ENCODE data around the gene BICD1.

The BICD1 gene

DNA sequence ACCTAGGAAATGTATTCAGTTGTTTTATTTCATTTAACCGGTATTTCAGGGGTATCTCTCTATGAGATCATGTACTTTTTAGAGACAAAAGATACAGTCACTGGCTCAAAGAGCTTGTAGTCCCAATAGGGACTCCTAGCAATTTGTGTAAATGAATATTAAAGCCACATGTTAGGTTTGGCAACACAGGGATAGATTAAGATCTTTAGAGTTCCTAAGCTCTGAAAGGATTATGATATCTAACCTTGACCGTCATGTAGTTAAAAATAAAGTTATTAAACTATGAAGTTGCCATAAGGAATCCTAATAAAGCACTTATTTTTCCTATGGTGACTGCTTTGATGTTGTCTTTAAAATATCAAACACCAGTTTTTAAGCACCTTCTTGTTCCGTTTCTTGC, 192.3 kb downstream of the BICD1 start:
- Histone ChIP-seq H3K27ac (replicated peaks) (no peak overlapping the region), H3K4me3 (replicated peaks; ENCODE audit: insufficient read depth, low read length) (no peak overlapping the region), H3K27me3 (ENCODE audit: insufficient read depth, poor library complexity, severe bottlenecking) (no peaks in the 10 kb centered on the region)
- TF ChIP-seq GABPA (IDR thresholded peaks at IDR 0.05; ENCODE audit: low read depth) (no peak), POLR2AphosphoS5 (IDR thresholded peaks at IDR 0.05; ENCODE audit: low read depth) (no peak), CTCF (IDR thresholded peaks at IDR 0.05; ENCODE audit: insufficient read depth, low read length) (no peak)
- DNase-seq (ENCODE audit: low read depth in 1 of 2, low spot score in 1 of 2) = no peak

DNA sequence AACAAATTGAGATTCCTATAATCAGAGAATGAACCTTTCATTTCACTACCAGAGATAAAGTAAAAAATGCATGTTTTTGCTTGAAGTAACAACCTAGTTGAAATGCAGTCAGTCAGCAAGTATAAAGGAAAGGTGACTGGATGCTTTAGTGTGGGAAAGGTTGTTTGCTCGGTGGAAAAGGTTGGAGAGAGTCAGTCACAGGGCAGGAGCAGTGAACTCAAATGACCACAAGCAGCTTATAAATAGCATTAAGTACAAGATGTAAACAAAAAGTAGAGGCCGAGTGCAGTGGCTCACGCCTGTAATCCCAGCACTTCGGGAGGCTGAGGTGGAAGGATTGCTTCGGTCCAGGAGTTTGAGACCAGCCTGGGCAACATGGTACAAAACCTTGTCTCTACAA, 194.6 kb downstream of the BICD1 start:
- no peak for DNase-seq (ENCODE audit: low read depth in 1 of 2, low spot score in 1 of 2)
- Histone ChIP-seq H3K4me3 (replicated peaks; ENCODE audit: insufficient read depth, low read length) (no peak overlapping the region), H3K27ac (replicated peaks) (no peak overlapping the region), H3K27me3 (ENCODE audit: insufficient read depth, poor library complexity, severe bottlenecking) (no peaks in the 10 kb centered on the region)
- TF ChIP-seq, protein P1, sequence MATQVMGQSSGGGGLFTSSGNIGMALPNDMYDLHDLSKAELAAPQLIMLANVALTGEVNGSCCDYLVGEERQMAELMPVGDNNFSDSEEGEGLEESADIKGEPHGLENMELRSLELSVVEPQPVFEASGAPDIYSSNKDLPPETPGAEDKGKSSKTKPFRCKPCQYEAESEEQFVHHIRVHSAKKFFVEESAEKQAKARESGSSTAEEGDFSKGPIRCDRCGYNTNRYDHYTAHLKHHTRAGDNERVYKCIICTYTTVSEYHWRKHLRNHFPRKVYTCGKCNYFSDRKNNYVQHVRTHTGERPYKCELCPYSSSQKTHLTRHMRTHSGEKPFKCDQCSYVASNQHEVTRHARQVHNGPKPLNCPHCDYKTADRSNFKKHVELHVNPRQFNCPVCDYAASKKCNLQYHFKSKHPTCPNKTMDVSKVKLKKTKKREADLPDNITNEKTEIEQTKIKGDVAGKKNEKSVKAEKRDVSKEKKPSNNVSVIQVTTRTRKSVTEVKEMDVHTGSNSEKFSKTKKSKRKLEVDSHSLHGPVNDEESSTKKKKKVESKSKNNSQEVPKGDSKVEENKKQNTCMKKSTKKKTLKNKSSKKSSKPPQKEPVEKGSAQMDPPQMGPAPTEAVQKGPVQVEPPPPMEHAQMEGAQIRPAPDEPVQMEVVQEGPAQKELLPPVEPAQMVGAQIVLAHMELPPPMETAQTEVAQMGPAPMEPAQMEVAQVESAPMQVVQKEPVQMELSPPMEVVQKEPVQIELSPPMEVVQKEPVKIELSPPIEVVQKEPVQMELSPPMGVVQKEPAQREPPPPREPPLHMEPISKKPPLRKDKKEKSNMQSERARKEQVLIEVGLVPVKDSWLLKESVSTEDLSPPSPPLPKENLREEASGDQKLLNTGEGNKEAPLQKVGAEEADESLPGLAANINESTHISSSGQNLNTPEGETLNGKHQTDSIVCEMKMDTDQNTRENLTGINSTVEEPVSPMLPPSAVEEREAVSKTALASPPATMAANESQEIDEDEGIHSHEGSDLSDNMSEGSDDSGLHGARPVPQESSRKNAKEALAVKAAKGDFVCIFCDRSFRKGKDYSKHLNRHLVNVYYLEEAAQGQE (IDR thresholded peaks at IDR 0.05; ENCODE audit: insufficient replicate concordance, low read depth) = no peak
- TF ChIP-seq POLR2AphosphoS5 (IDR thresholded peaks at IDR 0.05; ENCODE audit: low read depth) = no peak
- TF ChIP-seq CTCF (IDR thresholded peaks at IDR 0.05; ENCODE audit: insufficient read depth, low read length) = no peak
- no peak for TF ChIP-seq SPI1 (IDR thresholded peaks at IDR 0.05; ENCODE audit: borderline replicate concordance, low read depth)
- no peak for TF ChIP-seq GABPA (IDR thresholded peaks at IDR 0.05; ENCODE audit: low read depth)

DNA sequence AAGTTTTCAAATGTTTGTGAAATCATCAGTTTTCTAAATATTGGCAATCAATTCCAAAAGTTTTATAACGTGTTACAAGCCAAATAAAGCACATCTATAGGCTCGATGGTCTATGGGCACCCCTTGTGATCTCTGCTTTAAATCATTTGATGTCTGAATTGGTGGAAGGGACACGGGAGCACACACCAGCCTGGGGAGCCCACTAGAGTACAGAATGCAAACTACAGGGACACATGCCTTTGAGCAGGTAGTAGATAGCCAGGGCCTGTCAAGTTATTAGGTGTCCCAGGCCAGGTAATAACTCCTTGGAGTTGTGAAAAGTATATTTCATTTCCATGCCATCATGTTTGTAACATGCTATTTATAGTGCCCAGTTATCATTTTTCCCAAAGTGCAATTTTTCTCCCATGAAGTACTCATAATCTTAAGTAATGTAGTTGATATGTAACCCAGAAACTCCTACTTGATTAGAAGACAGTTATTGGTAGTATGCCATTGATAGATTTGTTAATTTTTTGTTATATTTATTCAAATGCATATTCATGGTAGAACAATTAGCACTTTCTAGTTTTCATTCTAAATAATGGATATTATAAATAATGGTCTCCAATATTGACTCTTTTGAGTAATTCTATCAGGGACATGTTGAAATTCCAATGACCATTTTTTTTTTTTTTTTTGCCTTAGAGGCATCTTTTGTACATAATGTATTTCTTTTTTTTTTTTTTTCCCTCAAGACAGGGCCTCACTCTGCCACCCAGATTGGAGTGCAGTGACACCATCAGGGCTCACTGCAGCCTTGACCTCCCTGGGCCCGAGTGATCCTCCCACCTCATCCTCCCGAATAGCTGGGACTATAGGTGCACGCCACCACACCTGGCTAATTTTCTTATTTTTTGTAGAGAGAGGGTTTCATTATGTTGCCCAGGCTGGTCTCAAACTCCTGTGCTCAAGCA, 195.8 kb downstream of the BICD1 start:
- Histone ChIP-seq H3K27ac (replicated peaks) (no peak overlapping the region), H3K27me3 (ENCODE audit: insufficient read depth, poor library complexity, severe bottlenecking) (no peaks in the 10 kb centered on the region), H3K4me3 (replicated peaks; ENCODE audit: insufficient read depth, low read length) (no peak overlapping the region)
- no peak for TF ChIP-seq GABPA (IDR thresholded peaks at IDR 0.05; ENCODE audit: low read depth)
- peak; percentile 45 for TF ChIP-seq CTCF (IDR thresholded peaks at IDR 0.05; ENCODE audit: insufficient read depth, low read length)
- DNase-seq (ENCODE audit: low read depth in 1 of 2, low spot score in 1 of 2) = peak in 1 of 2 experiments; percentile 36

DNA sequence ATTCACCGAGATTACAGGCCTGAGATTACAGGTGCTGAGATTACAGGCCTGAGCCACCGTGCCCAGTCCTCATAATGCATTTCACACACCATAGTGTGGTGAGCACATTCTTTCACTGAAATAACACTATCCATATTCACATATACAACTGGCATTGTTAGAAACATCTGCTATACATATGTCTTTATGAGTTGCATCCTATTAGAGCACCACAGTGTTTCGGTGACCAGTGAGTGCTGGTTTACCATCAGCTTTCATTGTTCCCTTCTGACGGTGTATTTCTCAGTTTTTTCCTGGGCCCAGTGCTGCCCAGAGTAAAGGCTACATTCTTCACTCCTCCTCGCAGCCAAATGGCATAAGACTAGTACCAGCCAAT, 196.5 kb downstream of the BICD1 start:
- H3K27ac ChIP-seq (replicated peaks) = no peak overlapping the region
- no peak for DNase-seq (ENCODE audit: low read depth in 1 of 2, low spot score in 1 of 2)
- H3K27me3 ChIP-seq (ENCODE audit: insufficient read depth, poor library complexity, severe bottlenecking) = no peaks in the 10 kb centered on the region
- no peak for TF ChIP-seq SPI1 (IDR thresholded peaks at IDR 0.05; ENCODE audit: borderline replicate concordance, low read depth)
- no peak for TF ChIP-seq GABPA (IDR thresholded peaks at IDR 0.05; ENCODE audit: low read depth)
- TF ChIP-seq, protein P1 (IDR thresholded peaks at IDR 0.05; ENCODE audit: insufficient replicate concordance, low read depth) = no peak
- no peak for TF ChIP-seq POLR2AphosphoS5 (IDR thresholded peaks at IDR 0.05; ENCODE audit: low read depth)
- TF ChIP-seq CTCF (IDR thresholded peaks at IDR 0.05; ENCODE audit: insufficient read depth, low read length) = no peak
- H3K4me3 ChIP-seq (replicated peaks; ENCODE audit: insufficient read depth, low read length) = no peak overlapping the region

All from HL-60 (cell line).